ENCODE results near the gene CFTR. TPM values are rescaled to one million over a fixed set of nuclear protein-coding genes. Genes with fewer than 3 reads are reported as not detected.

The CFTR gene
- total RNA-seq, 1 experiment from 2014 or later = 1.2 TPM

DNA sequence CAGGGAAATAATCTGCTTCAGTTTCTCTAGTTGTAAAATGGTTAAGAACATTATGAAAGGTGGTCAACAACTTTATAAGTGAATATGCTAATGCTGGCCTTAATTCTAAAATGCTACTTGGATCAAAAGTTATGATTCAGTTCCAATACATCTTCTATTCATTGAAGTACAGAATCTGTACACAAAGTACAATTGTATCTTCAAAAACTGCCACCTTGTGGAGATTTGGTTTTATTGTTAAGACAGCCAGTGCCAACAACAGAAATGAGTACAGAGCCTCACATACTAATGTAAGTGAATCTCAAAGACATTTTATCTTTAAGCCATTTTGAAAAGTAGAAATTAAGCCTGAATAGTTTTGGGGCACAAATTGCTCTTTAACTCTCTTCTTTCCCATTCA is 194.0 kb downstream of the CFTR start:
- Mint-ChIP-seq H3K36me3 (ENCODE audit: insufficient read depth in 1 of 3, low read depth in 3 of 3) (peaks cover 0 to 6% (median 0%) of the 10 kb centered on the region in 3 experiments; a peak in 2 of 7 replicates), H3K27me3 (ENCODE audit: low read depth) (no peaks in the 10 kb centered on the region), H3K27ac (peak overlapping the region; percentile 63 to 97 (median 93); a peak in 4 of 7 replicates), H3K4me1 (peaks cover 62 to 64% of the 10 kb centered on the region in 2 experiments), H3K9me3 (peaks cover 0 to 3% of the 10 kb centered on the region in 2 experiments; a peak in 1 of 5 replicates), H3K4me3 (peak overlapping the region; percentile 51 to 73)
- Histone ChIP-seq H2BK20ac (ENCODE audit: low read depth, low read length, poor library complexity, severe bottlenecking) (no peak overlapping the region), H2BK5ac (ENCODE audit: insufficient read length, low read length) (no peak overlapping the region), H3K9ac (ENCODE audit: extremely low read depth, insufficient read length, low read length) (no peak overlapping the region), H3K9me3 (ENCODE audit: control insufficient read depth, low read depth, low read length) (no peaks in the 10 kb centered on the region), H3K27ac (ENCODE audit: insufficient read length, low read depth, low read length) (no peak overlapping the region), H3K79me2 (ENCODE audit: insufficient read depth, low read length) (no peaks in the 10 kb centered on the region), H3K4me2 (ENCODE audit: insufficient read depth, insufficient read length, low read length) (peak overlapping the region; percentile 51), H3K27me3 (ENCODE audit: insufficient read depth, low read length) (no peaks in the 10 kb centered on the region), H3K4me1 (ENCODE audit: insufficient read depth, low read length) (peaks cover 7% of the 10 kb centered on the region; the same call in 1 of the 2 replicates), H3K79me1 (ENCODE audit: insufficient read depth, low read depth, low read length, poor library complexity, severe bottlenecking) (no peaks in the 10 kb centered on the region), H3T11ph (ENCODE audit: low read length) (no peak overlapping the region), H4K8ac (replicated peaks; ENCODE audit: insufficient read length, low read depth, low read length) (no peak overlapping the region), H3K18ac (ENCODE audit: insufficient read length, low read depth, low read length) (no peak overlapping the region), H2AFZ (ENCODE audit: low read length) (no peak overlapping the region), H4K5ac (ENCODE audit: insufficient read length, low read depth, low read length) (no peak overlapping the region), H2AK5ac (ENCODE audit: insufficient read length, low read length) (no peak overlapping the region), H3K23me2 (ENCODE audit: insufficient read length, low read depth, low read length, poor library complexity, severe bottlenecking) (no peaks in the 10 kb centered on the region), H4K91ac (ENCODE audit: insufficient read length, low read depth, low read length) (no peak overlapping the region), H2BK120ac (ENCODE audit: low read depth, low read length, poor library complexity, severe bottlenecking) (no peak overlapping the region), H2BK15ac (ENCODE audit: low read depth, low read length) (no peak overlapping the region), H3K14ac (ENCODE audit: insufficient read depth, low read length) (no peak overlapping the region), H3K23ac (ENCODE audit: insufficient read length, low read depth, low read length) (no peak overlapping the region), H2BK12ac (ENCODE audit: insufficient read length, low read depth, low read length) (no peak overlapping the region), H4K20me1 (ENCODE audit: control insufficient read depth, insufficient read depth, insufficient read length) (no peaks in the 10 kb centered on the region), H3K56ac (ENCODE audit: insufficient read length, low read depth, low read length) (no peak overlapping the region), H3K4ac (ENCODE audit: low read depth, low read length) (no peak overlapping the region)
- TF ChIP-seq, protein P1, sequence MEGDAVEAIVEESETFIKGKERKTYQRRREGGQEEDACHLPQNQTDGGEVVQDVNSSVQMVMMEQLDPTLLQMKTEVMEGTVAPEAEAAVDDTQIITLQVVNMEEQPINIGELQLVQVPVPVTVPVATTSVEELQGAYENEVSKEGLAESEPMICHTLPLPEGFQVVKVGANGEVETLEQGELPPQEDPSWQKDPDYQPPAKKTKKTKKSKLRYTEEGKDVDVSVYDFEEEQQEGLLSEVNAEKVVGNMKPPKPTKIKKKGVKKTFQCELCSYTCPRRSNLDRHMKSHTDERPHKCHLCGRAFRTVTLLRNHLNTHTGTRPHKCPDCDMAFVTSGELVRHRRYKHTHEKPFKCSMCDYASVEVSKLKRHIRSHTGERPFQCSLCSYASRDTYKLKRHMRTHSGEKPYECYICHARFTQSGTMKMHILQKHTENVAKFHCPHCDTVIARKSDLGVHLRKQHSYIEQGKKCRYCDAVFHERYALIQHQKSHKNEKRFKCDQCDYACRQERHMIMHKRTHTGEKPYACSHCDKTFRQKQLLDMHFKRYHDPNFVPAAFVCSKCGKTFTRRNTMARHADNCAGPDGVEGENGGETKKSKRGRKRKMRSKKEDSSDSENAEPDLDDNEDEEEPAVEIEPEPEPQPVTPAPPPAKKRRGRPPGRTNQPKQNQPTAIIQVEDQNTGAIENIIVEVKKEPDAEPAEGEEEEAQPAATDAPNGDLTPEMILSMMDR (conservative IDR thresholded peaks at IDR 0.05) = peak; percentile 36; the same call in 1 of the 3 replicates
- no peak for DNase-seq
